ENCODE results near the gene TPO.
"Not testable (repeated sequence)": the region's sequence is repeated elsewhere in the genome, so short reads cannot be mapped to it uniquely, and the experiment has no call there.

DNA sequence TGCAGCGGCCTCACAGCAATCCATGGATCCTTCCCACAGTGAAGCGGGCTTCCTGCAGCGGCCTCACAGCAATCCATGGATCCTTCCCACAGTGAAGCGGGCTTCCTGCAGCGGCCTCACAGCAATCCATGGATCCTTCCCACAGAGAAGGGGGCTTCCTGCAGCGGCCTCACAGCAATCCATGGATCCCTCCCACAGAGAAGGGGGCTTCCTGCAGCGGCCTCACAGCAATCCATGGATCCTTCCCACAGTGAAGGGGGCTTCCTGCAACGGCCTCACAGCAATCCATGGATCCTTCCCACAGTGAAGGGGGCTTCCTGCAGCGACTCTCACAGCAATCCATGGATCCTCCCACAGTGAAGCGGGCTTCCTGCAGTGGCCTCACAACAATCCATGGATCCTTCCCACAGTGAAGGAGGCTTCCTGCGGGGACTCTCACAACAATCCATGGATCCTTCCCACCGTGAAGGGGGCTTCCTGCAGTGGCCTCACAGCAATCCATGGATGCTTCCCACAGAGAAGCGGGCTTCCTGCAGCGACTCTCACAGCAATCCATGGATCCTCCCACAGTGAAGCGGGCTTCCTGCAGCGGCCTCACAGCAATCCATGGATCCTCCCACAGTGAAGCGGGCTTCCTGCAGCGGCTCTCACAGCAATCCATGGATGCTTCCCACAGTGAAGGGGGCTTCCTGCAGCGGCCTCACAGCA lies 168.1 kb downstream of the TPO start:
- TF ChIP-seq, protein P1, sequence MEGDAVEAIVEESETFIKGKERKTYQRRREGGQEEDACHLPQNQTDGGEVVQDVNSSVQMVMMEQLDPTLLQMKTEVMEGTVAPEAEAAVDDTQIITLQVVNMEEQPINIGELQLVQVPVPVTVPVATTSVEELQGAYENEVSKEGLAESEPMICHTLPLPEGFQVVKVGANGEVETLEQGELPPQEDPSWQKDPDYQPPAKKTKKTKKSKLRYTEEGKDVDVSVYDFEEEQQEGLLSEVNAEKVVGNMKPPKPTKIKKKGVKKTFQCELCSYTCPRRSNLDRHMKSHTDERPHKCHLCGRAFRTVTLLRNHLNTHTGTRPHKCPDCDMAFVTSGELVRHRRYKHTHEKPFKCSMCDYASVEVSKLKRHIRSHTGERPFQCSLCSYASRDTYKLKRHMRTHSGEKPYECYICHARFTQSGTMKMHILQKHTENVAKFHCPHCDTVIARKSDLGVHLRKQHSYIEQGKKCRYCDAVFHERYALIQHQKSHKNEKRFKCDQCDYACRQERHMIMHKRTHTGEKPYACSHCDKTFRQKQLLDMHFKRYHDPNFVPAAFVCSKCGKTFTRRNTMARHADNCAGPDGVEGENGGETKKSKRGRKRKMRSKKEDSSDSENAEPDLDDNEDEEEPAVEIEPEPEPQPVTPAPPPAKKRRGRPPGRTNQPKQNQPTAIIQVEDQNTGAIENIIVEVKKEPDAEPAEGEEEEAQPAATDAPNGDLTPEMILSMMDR (IDR thresholded peaks at IDR 0.05) = not testable (repeated sequence)
- not testable (repeated sequence) for TF ChIP-seq POLR2A, EP300 (IDR thresholded peaks at IDR 0.05)
